ENCODE data around the gene CDX2.

DNA sequence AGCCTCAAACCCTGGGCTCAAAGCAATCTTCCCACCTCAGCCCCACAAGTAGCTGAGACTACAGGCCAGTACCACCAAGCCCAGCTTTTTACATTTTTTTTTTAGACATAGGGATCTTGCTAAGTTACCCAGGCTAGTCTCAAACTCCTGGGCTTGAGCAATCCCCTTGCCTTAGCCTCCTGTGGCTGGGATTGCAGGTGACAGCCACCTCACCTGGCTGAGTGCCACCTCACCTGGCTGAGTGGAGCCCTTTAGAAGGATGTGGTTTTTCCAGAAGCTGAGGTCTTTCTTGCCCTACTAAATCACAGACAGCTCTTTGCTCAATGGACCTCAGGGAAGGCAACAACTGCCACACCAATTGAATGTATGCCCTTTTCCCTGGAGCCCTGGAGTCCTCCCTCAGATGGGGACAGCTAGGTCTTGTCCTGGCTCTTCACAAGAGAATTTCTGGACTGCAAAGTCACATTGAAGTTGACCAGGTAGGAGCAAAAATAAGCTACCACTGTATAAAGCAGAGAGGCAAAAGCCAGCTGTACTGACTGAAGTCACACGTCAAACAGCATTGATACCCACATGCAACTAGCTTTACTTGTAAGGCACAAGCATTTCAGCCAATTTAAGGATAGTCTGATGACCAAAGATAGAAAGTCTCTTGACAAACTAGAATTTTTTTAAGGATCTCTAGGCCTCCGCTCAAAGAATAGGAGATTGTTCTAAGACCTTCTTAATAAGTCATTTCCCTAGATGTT is 35.4 kb downstream of the CDX2 start:
- TF ChIP-seq POLR2AphosphoS5 (IDR thresholded peaks at IDR 0.05) = no peak
- TF ChIP-seq POLR2A (IDR thresholded peaks at IDR 0.05) = no peak
